GM12892 (cell line): Measurements from ENCODE around the gene PCSK7.

Experiments used
- POLR2A ChIP-seq: IDR thresholded peaks from 2 replicates; pipeline ENCODE4 v1.6.1; 2011; ENCODE audit warnings: low read depth, low read length, control low read depth
- POLR2AphosphoS5 ChIP-seq: IDR thresholded peaks from 2 replicates; pipeline ENCODE4 v1.6.1; 2011; ENCODE audit warnings: low read depth, low read length, control low read depth
- TAF1 ChIP-seq: IDR thresholded peaks from 2 replicates; pipeline ENCODE4 v1.6.1; 2011; ENCODE audit warnings: low read depth, mild to moderate bottlenecking, control low read depth, low read length, borderline replicate concordance

DNA sequence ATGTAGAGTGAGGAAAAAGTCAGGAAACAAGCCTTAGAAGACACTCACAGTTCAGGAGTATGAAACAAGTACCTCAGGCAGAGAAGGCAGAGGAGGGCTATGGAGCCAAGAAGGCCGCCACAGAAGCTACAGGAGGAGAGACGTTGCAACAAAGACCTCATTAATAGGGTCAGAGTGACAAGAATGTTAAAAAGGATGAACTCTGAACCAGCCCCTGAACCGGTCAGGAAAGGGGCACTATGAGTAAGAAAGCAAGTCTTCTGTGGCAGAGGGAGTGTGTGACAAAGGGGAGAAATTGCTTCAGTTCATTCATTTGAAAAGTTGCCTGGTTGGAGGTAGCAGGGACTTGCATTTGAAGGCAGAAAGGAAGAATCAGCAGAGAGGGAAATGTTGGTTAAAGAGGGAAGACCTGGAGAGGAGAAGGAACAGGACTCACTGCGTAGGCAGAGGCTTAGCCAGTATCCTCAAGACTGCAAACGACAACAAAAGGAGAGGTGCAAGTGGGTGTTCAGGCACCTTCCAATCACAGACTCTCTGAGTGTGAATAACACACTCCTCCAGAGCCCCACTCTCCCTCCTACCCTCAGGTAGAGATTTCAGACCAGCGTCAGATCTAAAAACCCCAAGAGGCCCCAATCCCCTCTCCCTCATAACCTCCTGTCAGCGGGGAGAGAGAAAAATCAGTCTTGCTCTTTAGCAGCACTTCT lies 17.3 kb downstream of the PCSK7 start:
- TF ChIP-seq POLR2A: no peak
- no peak for TF ChIP-seq POLR2AphosphoS5
- no peak for TF ChIP-seq TAF1
